IPS-11a (cell line): ENCODE results near the gene SMAD4.
"Not testable (repeated sequence)": the region's sequence is repeated elsewhere in the genome, so short reads cannot be mapped to it uniquely, and the experiment has no call there.

ENCODE experiments used
- H3K4me3 ChIP-seq: one replicate; pipeline ENCODE4 v1.5.1; 2013; ENCODE audit warnings: low read depth, low read length, control low read depth

SMAD4 gene

GRCh38 chr18:51110073-51110797, 80.2 kb downstream of the SMAD4 start:
- no peak overlapping the region for H3K4me3 ChIP-seq

DNA sequence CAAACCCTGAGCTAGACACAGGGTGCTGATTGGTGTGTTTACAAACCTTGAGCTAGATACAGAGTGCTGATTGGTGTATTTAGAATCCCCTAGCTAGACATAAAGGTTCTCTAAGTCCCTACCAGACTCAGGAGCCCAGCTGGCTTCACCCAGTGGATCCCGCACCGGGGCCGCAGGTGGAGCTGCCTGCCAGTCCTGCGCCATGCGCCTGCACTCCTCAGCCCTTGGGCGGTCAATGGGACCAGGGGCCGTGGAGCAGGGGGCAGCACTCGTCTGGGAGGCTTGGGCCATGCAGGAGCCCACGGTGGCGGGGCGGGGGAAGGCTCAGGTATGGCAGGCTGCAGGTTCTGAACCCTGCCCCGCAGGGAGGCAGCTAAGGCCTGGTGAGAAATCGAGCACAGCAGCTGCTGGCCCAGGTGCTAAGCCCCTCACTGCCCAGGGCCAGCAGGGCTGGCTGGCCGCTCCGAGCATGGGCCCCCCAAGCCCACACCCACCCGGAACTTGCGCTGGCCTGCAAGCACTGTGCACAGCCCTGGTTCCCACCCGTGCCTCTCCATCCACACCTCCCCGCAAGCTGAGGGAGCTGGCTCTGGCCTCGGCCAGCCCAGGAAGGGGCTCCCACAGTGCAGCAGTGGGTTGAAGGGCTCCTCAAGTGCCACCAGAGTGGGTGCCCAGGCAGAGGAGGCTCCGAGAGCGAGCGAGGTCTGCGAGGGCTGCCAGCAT, 81.8 kb downstream of the SMAD4 start:
- not testable (repeated sequence) for H3K4me3 ChIP-seq

- H3K4me3 ChIP-seq = not testable (repeated sequence)
Measured at GRCh38 chr18:51116996-51117395, 87.0 kb downstream of the SMAD4 start.

DNA sequence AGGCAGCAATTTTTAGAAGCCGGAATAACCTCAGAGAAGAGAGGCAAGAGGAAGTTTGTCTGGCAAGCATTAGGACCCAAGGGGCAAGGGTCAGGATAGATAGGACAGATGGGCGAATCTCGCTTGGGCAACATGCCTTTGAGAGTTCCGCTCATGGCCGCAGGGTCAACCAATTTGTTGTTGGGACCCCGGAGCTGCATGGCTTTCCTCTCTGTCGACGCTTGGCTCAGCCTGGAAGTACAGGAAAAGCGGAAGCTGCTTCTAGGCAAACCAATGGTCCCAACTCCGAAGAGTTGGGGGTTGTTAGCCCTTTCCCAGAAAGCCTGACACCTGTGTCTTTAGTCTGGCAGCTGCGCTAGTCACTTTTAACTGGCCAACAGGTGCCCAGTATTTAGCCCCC, 89.5 kb downstream of the SMAD4 start:
- not testable (repeated sequence) for H3K4me3 ChIP-seq

GRCh38 chr18:51119976-51120375, 90.0 kb downstream of the SMAD4 start:
- not testable (repeated sequence) for H3K4me3 ChIP-seq

DNA sequence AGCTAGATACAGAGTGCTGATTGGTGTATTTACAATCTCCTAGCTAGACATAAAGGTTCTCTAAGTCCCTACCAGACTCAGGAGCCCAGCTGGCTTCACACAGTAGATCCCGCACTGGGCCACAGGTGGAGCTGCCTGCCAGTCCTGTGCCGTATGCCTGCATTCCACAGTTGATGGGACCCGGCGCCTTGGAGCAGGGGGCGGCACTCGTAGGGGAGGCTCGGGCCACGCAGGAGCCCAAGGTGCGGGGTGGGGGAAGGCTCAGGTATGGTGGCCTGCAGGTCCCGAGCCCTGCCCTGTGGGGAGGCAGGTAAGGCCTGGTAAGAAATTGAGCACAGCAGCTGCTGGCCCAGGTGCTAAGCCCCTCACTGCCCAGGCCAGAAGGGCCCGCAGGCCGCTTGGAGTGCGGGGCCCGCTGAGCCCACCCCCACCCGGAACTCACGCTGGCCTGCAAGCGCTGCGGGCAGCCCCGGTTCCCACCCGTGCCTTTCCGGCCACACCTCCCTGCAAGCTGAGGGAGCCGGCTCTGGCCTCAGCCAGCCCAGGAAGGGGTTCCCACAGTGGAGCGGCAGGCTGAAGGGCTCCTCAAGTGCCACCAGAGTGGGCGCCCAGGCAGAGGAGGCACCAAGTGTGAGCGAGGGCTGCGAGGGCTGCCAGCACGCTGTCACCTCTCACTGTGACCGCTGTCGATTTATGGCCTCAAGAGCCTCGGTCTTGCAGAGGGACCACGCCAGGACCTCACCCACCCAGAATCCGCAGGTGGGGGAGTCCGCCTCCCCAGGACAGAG, 91.0 kb downstream of the SMAD4 start:
- no peak overlapping the region for H3K4me3 ChIP-seq

- H3K4me3 ChIP-seq = no peak overlapping the region
Measured at GRCh38 chr18:51121597-51121857, 91.5 kb downstream of the SMAD4 start.

DNA sequence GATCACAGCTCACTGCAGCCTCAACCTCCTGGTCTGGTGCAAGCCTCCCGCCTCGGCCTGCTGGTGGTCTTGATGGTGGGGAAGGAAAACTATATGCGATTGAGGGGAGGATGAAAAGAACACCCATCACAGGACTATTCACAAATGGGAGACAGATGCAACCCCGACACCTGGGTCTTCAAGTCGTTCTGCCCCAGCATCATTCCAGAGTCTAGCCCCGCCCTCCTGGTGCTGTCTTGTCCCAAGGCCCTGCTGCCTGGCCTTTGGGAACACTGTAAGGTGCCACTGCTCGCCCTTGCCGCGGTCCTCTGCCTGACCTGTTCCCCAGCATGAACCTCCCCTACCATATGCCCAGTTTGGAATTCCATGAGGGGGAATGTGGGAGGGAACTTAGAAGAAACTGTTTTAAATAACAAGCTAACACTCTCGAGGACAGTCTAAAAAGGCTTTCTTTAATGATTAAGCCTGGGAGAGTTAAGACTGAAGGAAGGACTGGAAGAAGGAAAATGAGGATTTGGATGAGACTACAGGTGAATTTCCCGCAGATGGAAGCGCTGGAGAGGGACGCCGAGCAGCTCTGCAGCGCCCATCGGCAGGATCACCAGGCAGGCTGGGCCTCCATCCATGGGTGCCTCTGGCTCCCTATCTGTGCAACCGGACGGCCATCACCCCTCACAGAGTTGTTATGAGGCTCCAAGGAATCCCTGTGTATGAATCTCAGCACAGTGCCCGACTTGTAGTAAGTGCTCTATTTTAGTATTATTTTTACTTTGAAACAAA, 92.4 kb downstream of the SMAD4 start:
- H3K4me3 ChIP-seq = no peak overlapping the region

DNA sequence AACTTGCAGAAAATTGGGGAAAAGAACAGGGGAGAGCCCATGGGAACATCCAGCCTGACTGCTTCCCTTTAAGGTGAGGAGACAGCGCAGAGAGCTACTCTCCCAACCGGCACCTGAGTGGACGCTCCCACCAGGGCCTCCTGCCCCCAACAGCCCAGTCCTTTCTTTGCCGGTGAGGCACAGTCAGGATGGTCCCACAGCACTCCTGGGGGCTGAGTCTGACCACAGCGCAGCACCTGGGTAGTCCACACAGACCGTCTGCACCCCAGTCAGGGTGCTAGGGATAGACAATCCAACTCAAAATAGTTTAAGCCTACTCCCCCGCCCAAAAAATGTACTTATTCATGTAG, 93.0 kb downstream of the SMAD4 start:
- H3K4me3 ChIP-seq = no peak overlapping the region

DNA sequence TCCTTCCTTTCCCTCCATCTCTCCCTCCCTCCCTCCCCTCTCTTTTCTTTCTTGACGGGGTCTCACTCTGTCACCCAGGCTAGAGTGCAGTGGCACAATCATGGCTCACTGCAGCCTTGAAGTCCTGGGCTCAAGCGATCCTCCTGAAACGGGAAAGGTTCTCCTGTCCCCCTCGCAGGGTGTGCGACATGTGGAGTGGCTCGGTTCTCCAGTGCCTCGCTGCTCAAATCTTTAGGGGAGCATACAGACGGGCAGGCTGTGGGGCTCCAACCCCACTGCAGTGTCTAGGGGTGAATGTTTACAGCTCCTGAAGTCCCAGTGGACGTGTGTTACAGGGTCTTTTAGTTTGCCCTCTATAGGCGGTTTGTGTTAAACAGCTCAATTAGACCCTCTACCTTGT, 93.5 kb downstream of the SMAD4 start:
- H3K4me3 ChIP-seq = no peak overlapping the region

GRCh38 chr18:51123936-51124486, 94.0 kb downstream of the SMAD4 start:
- no peak overlapping the region for H3K4me3 ChIP-seq

DNA sequence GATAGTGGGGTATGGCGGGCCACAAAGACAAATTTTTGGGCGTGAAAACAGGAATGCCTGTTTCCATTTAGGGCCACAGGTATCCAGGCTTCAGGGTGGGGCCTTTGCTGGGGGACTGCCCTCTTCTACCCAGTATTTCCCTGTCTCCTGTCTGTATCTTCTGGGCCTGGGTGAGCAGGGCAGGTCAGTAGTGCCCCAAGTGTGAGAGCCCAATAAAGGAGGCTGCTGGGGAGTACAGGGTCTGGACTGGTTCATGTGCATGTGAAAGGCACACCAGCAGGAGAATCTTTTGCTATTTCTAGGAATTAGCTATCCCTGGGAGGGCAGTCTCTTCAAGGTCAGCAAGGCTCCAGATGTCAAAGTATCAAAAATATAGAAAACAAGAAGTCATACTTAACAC, 96.0 kb downstream of the SMAD4 start:
- no peak overlapping the region for H3K4me3 ChIP-seq

- H3K4me3 ChIP-seq = no peak overlapping the region
Measured at GRCh38 chr18:51127664-51128063, 97.7 kb downstream of the SMAD4 start.

- H3K4me3 ChIP-seq = no peak overlapping the region
Measured at GRCh38 chr18:51128533-51128932, 98.5 kb downstream of the SMAD4 start.

DNA sequence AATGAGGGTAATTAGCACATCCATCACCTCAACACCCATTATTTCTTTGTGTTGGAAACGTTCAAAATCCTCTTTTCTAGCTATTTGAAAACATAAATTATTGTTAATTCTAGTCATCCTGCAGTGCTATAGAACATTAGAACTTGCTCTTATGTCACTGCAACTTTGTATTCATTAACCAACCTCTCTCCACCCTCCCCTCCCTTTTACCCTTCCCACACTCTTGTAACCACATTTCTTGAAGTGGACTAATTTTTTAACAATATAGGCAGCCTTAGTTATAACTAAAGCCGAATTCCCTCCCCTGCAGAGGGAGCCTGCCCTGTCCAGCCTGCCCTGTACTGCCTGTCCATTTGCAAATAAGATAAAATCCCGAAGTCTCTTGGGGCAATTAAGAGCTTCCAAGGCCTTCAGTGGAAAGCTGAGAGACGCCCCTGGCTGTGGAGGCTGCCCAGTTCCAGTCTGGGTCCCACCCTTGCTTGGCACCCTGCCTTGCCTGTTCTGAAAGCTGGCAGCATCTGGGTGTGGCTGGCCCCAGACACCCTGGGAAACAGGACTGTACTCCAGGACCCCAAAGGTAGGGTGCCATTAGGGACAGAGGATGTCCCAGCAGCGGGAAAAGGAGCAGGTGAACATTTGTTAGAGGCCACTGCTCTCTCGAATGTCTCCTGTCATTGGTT, 102.4 kb downstream of the SMAD4 start:
- H3K4me3 ChIP-seq = no peak overlapping the region

DNA sequence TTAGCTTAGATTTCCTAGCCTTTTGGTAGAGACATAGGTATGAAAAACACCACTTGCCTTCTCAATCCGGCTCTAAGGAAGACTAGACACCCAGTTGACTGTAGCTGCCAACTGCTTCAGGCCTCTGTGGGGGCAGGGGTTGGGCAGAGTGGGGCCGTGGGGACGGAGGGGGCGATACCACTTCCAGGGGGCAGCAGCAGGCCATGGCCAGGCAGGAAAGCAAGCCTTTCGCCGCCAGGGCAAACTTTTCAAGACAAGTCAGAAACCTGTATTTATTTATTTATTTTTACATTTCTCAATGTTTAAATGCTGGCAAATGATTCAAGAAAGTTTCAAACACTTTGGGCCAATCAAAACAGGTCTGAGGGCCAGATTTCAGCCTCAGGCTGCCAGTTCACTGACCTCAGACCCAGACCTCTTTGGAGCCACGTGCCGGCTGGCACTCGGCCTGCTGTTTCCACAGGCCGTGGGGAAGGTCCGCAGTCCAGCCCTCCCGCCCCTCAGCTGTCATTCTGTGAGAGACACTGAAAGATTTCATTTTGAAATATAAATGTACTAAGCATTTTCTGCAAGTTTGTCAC, 103.7 kb downstream of the SMAD4 start:
- H3K4me3 ChIP-seq = no peak overlapping the region
